Effector memory CD8-positive, alpha-beta T cell (primary cell): ENCODE results near the gene P4HA1.
A peak's percentile ranks its signal among the peaks of the same experiment; 100 is the strongest.

Source experiments
- ATAC-seq: fragments of 150-1000 bp; cut with Tn5 transposase; replicated peaks from 2 replicates; pipeline ENCODE4 v1.10.0; 2021; ENCODE audit warnings: mild to moderate bottlenecking, moderate library complexity
- DNase-seq, 3 experiments: peaks; one replicate each; pipeline ENCODE4 v3.0.0; 2021
- H3K27ac Mint-ChIP-seq, 2 donors: one replicate each; pipeline ENCODE4 v1.8.0; 2022; ENCODE audit warnings: mild to moderate bottlenecking in 2 of 2, mixed read lengths in 2 of 2, moderate library complexity in 2 of 2
- H3K27me3 Mint-ChIP-seq, 2 donors: one replicate each; pipeline ENCODE4 v1.8.0; 2022; ENCODE audit warnings: mixed read lengths in 2 of 2
- H3K36me3 Mint-ChIP-seq: one replicate; pipeline ENCODE4 v1.8.0; 2022; ENCODE audit warnings: mild to moderate bottlenecking, moderate library complexity, mixed read lengths; ENCODE audit not compliant: insufficient read depth
- H3K4me1 Mint-ChIP-seq, 2 donors: one replicate each; pipeline ENCODE4 v1.8.0; 2022; ENCODE audit warnings: low read depth in 2 of 2, mixed read lengths in 2 of 2
- H3K4me3 Mint-ChIP-seq, 2 donors: one replicate each; pipeline ENCODE4 v1.8.0; 2022; ENCODE audit warnings: mild to moderate bottlenecking in 2 of 2, mixed read lengths in 2 of 2, moderate library complexity in 2 of 2
- H3K9me3 Mint-ChIP-seq, 2 donors: one replicate each; pipeline ENCODE4 v1.8.0; 2022; ENCODE audit warnings: mixed read lengths in 2 of 2

The P4HA1 gene

GRCh38 chr10:73084209-73084608 lies 12.5 kb downstream of the P4HA1 start:
- Mint-ChIP-seq H3K36me3 (no peaks in the 10 kb centered on the region), H3K27ac (peak overlapping the region in 1 of 2 donors; percentile 35), H3K4me3 (no peak overlapping the region), H3K9me3 (no peaks in the 10 kb centered on the region), H3K4me1 (peaks cover 4 to 10% of the 10 kb centered on the region in 2 donors), H3K27me3 (no peaks in the 10 kb centered on the region)
- DNase-seq (no peak), ATAC-seq (no peak)

- Mint-ChIP-seq H3K4me3 (no peak overlapping the region), H3K27ac (no peak overlapping the region), H3K36me3 (no peaks in the 10 kb centered on the region), H3K9me3 (no peaks in the 10 kb centered on the region), H3K4me1 (peaks cover 4 to 10% of the 10 kb centered on the region in 2 donors), H3K27me3 (no peaks in the 10 kb centered on the region)
- DNase-seq (no peak), ATAC-seq (no peak)
These were observed 13.4 kb downstream of the P4HA1 start for GRCh38 chr10:73083221-73083620.

DNA sequence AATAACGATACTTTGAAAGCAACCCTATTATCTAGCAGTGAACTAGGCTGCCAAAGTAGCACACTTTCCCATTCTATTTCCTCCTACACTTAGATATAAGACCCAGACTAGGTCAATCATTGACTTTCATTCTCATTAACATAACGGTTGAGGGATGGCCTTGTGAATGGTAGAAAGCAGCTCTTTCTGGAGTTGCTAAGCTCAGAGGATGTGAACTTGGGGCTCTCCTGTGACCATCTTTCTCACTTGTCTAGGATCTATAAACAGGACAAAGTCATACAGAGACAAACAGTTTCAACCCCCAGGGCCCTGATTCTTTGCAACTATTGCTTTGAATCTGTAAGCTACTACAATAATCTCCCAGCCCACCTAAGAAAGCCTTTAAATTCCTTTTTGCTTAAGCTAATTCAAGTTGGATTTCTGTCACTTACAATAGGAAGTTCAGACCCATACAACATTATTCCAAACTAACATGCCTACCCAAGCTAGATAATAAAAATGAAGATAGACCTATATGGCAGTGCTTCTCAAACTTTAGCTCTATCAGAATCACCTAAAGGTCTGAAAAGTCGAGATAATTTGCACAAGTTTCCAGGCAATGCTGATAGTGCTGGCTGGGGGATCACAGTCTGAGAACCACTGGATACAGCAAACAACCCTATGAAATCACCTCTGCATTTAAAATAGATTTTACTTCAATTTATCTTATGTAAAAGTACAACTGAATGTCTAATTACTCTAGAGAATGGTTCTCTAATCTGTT lies 16.7 kb downstream of the P4HA1 start:
- peaks cover 6% of the 10 kb centered on the region for H3K36me3 Mint-ChIP-seq
- H3K27ac Mint-ChIP-seq = no peak overlapping the region
- ATAC-seq (no peak), DNase-seq (no peak)
- H3K4me3 Mint-ChIP-seq = no peak overlapping the region
- H3K4me1 Mint-ChIP-seq = peaks cover 10 to 15% of the 10 kb centered on the region in 2 donors
- no peaks in the 10 kb centered on the region for H3K27me3 Mint-ChIP-seq
- no peaks in the 10 kb centered on the region for H3K9me3 Mint-ChIP-seq

- Mint-ChIP-seq H3K36me3 (peaks cover 35% of the 10 kb centered on the region), H3K27me3 (no peaks in the 10 kb centered on the region), H3K27ac (peak overlapping the region; percentile 66 to 72), H3K9me3 (no peaks in the 10 kb centered on the region), H3K4me1 (peaks cover 8 to 9% of the 10 kb centered on the region in 2 donors), H3K4me3 (no peak overlapping the region)
- DNase-seq (no peak), ATAC-seq (no peak)
These were observed 20.1 kb downstream of the P4HA1 start for GRCh38 chr10:73076360-73077183.

GRCh38 chr10:73075829-73076228 lies 20.8 kb downstream of the P4HA1 start:
- Mint-ChIP-seq H3K4me1 (peaks cover 8 to 9% of the 10 kb centered on the region in 2 donors), H3K27ac (peak overlapping the region in 1 of 2 donors; percentile 72), H3K36me3 (peaks cover 41% of the 10 kb centered on the region), H3K9me3 (no peaks in the 10 kb centered on the region), H3K27me3 (no peaks in the 10 kb centered on the region), H3K4me3 (no peak overlapping the region)
- no peak for DNase-seq
- no peak for ATAC-seq

DNA sequence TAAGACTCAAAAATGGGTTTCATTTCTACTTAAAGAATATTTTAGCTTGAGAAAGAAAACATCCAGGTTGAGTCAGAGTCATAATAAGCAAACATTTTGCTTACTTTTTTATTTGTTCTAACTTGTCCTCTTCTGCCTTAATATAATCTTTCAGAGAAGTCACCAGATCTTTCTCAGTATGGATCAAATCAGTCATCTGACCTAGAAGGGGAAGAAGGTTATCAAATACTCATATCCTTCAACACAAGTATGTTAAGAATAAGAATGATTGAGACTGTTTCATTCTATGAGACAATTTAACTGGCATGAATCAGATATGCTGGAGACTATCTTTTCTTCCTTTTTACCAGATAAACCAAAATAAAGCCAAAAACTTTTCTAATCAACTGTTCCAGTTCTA lies 23.0 kb downstream of the P4HA1 start:
- DNase-seq (no peak), ATAC-seq (no peak)
- peaks cover 5 to 9% of the 10 kb centered on the region in 2 donors for H3K4me1 Mint-ChIP-seq
- H3K27me3 Mint-ChIP-seq = no peaks in the 10 kb centered on the region
- peaks cover 56% of the 10 kb centered on the region for H3K36me3 Mint-ChIP-seq
- no peak overlapping the region for H3K4me3 Mint-ChIP-seq
- H3K27ac Mint-ChIP-seq = peak overlapping the region in 1 of 2 donors; percentile 51
- H3K9me3 Mint-ChIP-seq = no peaks in the 10 kb centered on the region

DNA sequence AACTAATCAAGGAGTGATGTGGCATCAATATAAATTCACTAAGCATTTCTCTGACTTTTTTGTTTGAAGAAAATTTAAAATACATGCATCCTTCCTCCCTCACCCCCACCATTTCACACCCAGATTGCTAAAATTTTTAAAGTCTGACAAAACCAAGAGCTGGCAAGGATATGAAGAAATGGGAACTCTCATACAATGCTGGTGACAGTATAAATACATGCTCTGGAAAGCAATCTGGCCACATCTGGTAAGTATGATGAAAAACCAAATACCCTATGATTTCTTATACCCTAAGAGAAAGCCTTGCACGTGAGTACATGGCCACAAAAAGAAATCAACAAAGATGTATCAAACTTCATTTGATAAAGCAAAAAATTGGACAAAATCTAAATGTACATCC lies 31.2 kb downstream of the P4HA1 start:
- H3K27me3 Mint-ChIP-seq = no peaks in the 10 kb centered on the region
- no peaks in the 10 kb centered on the region for H3K9me3 Mint-ChIP-seq
- H3K4me1 Mint-ChIP-seq = peaks cover 2 to 5% of the 10 kb centered on the region in 2 donors
- H3K27ac Mint-ChIP-seq = peak overlapping the region in 1 of 2 donors; percentile 33
- H3K36me3 Mint-ChIP-seq = peaks cover 37% of the 10 kb centered on the region
- no peak overlapping the region for H3K4me3 Mint-ChIP-seq
- ATAC-seq = no peak
- DNase-seq = no peak

- no peak for ATAC-seq
- no peak for DNase-seq
- Mint-ChIP-seq H3K4me1 (peaks cover 5% of the 10 kb centered on the region in 2 donors), H3K27ac (no peak overlapping the region), H3K4me3 (no peak overlapping the region), H3K9me3 (no peaks in the 10 kb centered on the region), H3K36me3 (peaks cover 33% of the 10 kb centered on the region), H3K27me3 (no peaks in the 10 kb centered on the region)
These were observed 34.9 kb downstream of the P4HA1 start for GRCh38 chr10:73061743-73062142.

GRCh38 chr10:73060738-73061635 lies 35.7 kb downstream of the P4HA1 start:
- Mint-ChIP-seq H3K27ac (peak overlapping the region; percentile 27 to 81), H3K4me3 (no peak overlapping the region), H3K27me3 (no peaks in the 10 kb centered on the region), H3K4me1 (peaks cover 5% of the 10 kb centered on the region in 2 donors), H3K9me3 (no peaks in the 10 kb centered on the region), H3K36me3 (peaks cover 33% of the 10 kb centered on the region)
- ATAC-seq (peak; percentile 58), DNase-seq (no peak)

- DNase-seq = no peak
- H3K36me3 Mint-ChIP-seq = peaks cover 29% of the 10 kb centered on the region
- peaks cover 5 to 8% of the 10 kb centered on the region in 2 donors for H3K4me1 Mint-ChIP-seq
- H3K27me3 Mint-ChIP-seq = no peaks in the 10 kb centered on the region
- no peak overlapping the region for H3K4me3 Mint-ChIP-seq
- no peaks in the 10 kb centered on the region for H3K9me3 Mint-ChIP-seq
- no peak for ATAC-seq
- peak overlapping the region; percentile 27 to 81 for H3K27ac Mint-ChIP-seq
These were observed 36.5 kb downstream of the P4HA1 start for GRCh38 chr10:73060173-73060572.

DNA sequence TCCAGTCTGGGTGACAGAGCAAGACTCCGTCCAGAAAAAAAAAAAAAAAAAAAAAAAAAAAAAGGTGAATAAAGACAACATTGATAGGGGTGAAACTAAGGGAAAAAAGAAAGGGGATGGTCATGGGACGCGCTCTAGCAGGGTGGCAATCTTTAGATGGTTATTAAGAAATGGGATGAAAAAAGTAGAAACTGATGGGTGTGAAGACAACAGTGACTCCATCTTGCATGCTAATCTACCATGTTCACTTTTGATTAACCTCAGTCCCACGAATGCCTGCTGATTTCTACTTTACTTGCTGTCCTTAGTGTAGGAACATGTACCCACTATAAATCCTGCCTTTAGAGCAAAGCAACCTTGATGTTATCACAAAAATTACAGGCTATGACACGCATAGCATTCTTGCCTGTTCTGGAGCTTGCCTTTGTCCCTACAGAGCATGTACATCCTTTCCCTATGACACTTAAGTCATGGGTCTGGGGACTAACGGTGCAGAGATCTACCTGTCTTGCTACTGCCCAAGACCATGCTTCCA lies 38.5 kb downstream of the P4HA1 start:
- no peak overlapping the region for H3K4me3 Mint-ChIP-seq
- H3K4me1 Mint-ChIP-seq = peaks cover 5 to 8% of the 10 kb centered on the region in 2 donors
- peaks cover 19% of the 10 kb centered on the region for H3K36me3 Mint-ChIP-seq
- H3K27me3 Mint-ChIP-seq = no peaks in the 10 kb centered on the region
- DNase-seq (no peak), ATAC-seq (no peak)
- H3K9me3 Mint-ChIP-seq = no peaks in the 10 kb centered on the region
- no peak overlapping the region for H3K27ac Mint-ChIP-seq

- H3K4me1 Mint-ChIP-seq = peaks cover 0 to 3% of the 10 kb centered on the region in 2 donors
- H3K27me3 Mint-ChIP-seq = no peaks in the 10 kb centered on the region
- no peak for DNase-seq
- no peaks in the 10 kb centered on the region for H3K9me3 Mint-ChIP-seq
- no peak for ATAC-seq
- H3K27ac Mint-ChIP-seq = no peak overlapping the region
- H3K4me3 Mint-ChIP-seq = no peak overlapping the region
- peaks cover 35% of the 10 kb centered on the region for H3K36me3 Mint-ChIP-seq
These were observed 42.4 kb downstream of the P4HA1 start for GRCh38 chr10:73054286-73054685.

GRCh38 chr10:73053275-73053674 lies 43.4 kb downstream of the P4HA1 start:
- H3K27me3 Mint-ChIP-seq = no peaks in the 10 kb centered on the region
- peaks cover 0 to 3% of the 10 kb centered on the region in 2 donors for H3K4me1 Mint-ChIP-seq
- H3K4me3 Mint-ChIP-seq = no peak overlapping the region
- ATAC-seq (no peak), DNase-seq (no peak)
- H3K36me3 Mint-ChIP-seq = peaks cover 33% of the 10 kb centered on the region
- H3K27ac Mint-ChIP-seq = no peak overlapping the region
- H3K9me3 Mint-ChIP-seq = no peaks in the 10 kb centered on the region
